GM12864 (cell line): ENCODE measurements around the gene RXRB.
"Not testable (repeated sequence)": the region's sequence is repeated elsewhere in the genome, so short reads cannot be mapped to it uniquely, and the experiment has no call there.

Source experiments
- DNase-seq: peaks from one replicate; pipeline ENCODE4 v3.0.0-alpha.2; 2011; ENCODE audit warnings: low read depth
- H3K4me3 ChIP-seq: 2 replicates; pipeline ENCODE4 v1.5.1; 2011; ENCODE audit warnings: mild to moderate bottlenecking, low read depth, low read length, control low read depth
- CTCF ChIP-seq: IDR thresholded peaks from 2 replicates; pipeline ENCODE4 v1.5.1; 2011; ENCODE audit warnings: low read depth, mild to moderate bottlenecking, moderate library complexity, low read length, control low read depth, inconsistent platforms; ENCODE audit errors: missing control alignments

Gene RXRB

DNA sequence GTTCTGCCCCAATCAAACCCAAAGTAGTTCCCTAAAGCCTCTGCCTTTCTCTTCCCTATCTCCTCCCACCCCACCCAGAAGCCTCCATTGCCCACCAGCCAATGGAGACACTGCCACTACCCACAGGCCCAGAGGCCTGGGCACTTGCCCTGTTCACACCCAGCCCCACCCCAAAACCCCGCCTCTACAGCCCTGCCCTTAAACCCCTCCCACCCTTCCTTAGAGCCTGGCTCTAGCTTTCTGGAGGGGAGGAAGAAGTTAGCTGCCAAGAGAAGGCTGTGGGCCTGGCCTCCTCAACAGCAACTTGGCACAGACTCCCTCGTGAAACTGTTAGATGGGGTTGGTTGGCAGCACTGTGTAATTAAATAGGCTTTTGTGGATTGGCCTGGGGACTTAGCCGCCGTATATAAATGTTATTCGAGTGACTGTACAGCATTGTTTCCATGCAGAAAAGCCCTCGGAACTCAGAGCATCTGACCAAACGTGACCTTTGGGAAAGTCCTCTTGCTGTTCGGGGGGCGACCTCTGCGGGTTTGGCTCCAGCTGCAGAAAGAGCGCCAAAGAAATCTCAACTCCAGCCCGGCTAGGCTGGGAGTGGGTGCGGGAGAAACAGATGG lies 39.6 kb downstream of the RXRB start:
- H3K4me3 ChIP-seq = no peak overlapping the region
- no peak for DNase-seq
- no peak for TF ChIP-seq CTCF

DNA sequence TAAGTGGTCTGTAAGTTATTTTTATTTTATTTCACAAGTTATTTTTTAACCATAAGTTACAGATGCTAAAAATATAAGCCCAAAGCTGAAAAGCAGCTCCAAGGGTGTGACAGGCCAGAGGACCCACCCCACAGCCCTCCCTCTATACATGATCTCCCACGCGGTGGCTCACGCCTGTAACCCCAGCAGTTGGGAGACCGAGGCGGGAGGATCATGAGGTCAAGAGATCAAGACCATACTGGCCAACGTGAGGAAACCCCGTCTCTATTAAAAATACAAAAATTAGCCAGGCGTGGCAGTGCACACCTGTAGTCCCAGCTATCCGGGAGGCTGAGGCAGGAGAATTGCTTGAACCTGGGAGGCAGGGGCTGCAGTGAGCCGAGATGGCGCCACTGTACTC lies 40.4 kb downstream of the RXRB start:
- H3K4me3 ChIP-seq = no peak overlapping the region
- no peak for DNase-seq
- no peak for TF ChIP-seq CTCF

DNA sequence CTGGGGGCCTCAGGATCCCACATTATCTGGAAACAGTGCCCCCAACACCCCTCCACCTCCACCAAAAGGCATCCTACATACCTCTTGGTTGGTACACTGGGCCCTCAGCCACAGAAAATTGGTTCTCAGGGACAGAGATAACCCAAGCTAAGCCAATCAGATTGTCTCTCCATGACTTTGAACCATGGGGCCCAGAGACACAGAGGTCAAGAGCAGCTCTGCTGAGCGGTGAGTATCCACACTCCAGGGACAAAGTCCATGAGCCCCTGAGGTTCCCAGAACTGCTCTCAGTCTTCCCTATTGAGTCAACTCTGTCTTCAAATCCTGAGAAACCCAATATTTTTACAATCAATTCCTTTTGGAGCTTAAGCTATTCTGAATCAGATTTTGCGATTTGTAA lies 43.5 kb downstream of the RXRB start:
- H3K4me3 ChIP-seq = no peak overlapping the region
- TF ChIP-seq CTCF = no peak
- DNase-seq = no peak

DNA sequence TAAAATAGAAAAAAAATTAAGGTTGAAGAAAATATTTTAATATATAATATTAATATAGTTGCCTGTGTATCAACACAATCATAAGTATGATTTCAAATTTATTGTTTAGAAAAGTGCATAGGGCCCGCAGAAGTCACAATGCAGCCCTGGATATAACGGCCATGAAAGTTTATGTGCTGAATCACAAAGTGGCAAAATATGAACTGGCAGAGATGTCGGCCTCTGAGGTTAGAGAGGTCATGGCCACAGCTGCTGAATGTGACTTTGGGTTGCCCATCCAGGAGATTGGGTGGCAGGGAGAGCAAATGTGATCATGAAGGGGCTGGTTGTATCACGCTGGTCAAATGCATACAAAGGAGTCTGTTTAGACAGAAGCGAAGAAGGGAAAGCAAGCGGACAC lies 43.9 kb downstream of the RXRB start:
- H3K4me3 ChIP-seq = no peak overlapping the region
- no peak for DNase-seq
- no peak for TF ChIP-seq CTCF

DNA sequence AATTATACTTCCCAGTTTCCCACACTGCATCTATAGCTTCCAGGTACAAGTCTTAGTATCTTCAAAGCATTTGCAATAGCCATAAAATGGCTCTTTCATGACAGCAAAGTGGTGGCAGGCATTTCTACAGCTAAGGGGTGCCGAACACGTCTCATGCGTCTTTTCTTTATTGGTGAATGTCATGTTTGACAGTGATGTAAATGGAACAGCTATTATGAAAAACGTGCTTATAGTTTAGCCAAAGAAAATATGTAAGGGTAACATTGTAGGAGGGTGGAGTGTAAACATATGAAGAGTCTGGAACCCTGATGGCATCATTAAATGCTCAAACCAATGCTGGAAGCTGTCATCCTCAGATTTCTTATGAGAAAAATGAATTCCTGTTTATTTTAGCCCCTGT lies 46.1 kb downstream of the RXRB start:
- DNase-seq = no peak
- TF ChIP-seq CTCF = no peak
- H3K4me3 ChIP-seq = no peak overlapping the region

- no peak overlapping the region for H3K4me3 ChIP-seq
- no peak for DNase-seq
- no peak for TF ChIP-seq CTCF
Measured at GRCh38 chr6:33151050-33151449, 49.4 kb downstream of the RXRB start.

DNA sequence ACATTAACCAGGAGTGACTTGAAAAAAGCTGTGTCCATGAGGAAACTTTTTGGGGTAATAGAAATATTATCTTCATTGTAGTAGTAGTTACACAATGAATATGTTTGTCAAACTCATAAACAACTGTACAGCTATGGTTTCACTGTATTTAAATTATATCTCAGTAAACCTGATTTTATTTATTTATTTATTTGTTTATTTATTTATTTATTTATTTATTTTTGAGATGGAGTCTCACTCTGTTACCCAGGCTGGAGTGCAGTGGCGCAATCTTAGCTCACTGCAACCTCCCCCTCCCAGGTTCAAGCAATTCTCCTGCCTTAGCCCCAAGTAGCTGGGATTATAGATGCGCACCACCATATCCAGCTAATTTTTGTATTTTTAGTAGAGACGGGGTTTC lies 49.9 kb downstream of the RXRB start:
- H3K4me3 ChIP-seq, DNase-seq: not testable (repeated sequence)
